ENCODE data around the gene TJAP1.

DNA sequence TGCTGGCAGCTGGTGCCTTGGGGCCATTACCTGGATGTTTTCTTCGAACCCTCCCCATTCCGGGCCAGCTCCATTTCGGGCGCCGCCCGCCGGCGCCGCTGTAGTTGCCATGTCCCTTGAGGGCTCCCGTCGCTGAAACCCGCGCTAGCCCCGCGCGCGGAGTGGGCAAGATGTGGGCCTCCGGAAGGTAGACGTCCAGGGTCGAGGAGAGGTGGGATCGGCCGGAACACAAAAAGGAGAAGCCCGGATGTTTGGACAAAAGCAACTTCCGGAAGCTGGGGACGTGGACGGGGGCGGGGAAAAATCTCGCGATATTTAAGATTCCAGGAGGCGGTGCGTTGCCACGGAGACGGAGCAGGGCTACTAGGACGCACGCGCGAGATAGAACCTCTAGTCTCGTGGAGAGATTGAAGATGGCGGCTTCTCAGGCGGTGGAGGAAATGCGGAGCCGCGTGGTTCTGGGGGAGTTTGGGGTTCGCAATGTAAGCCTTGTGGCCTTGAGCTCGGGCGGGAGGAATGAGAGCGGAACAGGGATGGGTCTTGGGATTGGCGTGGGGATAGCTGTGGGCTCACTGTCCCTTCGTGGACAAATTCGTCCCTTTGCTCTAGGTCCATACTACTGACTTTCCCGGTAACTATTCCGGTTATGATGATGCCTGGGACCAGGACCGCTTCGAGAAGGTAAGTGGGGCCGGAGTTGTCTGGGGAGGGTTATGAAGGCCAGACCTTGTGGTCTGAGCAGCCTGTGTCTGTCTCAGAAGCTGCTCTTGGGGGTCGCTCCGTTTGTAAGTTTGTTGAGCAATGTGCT, 39.5 kb downstream of the TJAP1 start, which contains the start of the genes POLR1C and YIPF3:
- TF ChIP-seq, protein P1, sequence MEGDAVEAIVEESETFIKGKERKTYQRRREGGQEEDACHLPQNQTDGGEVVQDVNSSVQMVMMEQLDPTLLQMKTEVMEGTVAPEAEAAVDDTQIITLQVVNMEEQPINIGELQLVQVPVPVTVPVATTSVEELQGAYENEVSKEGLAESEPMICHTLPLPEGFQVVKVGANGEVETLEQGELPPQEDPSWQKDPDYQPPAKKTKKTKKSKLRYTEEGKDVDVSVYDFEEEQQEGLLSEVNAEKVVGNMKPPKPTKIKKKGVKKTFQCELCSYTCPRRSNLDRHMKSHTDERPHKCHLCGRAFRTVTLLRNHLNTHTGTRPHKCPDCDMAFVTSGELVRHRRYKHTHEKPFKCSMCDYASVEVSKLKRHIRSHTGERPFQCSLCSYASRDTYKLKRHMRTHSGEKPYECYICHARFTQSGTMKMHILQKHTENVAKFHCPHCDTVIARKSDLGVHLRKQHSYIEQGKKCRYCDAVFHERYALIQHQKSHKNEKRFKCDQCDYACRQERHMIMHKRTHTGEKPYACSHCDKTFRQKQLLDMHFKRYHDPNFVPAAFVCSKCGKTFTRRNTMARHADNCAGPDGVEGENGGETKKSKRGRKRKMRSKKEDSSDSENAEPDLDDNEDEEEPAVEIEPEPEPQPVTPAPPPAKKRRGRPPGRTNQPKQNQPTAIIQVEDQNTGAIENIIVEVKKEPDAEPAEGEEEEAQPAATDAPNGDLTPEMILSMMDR (conservative IDR thresholded peaks at IDR 0.05 in 1 of 2, IDR thresholded peaks at IDR 0.05 in 1 of 2; ENCODE audit: low read depth in 1 of 2, low read length in 2 of 2) = no peak
- no peak for TF ChIP-seq EZH2 (IDR thresholded peaks at IDR 0.05; ENCODE audit: low read length, missing control alignments)

Data from fibroblast of lung (primary cell).